HG02885 (cell line): ENCODE data around the gene ACOXL.
"Not testable (repeated sequence)": the region's sequence is repeated elsewhere in the genome, so short reads cannot be mapped to it uniquely, and the experiment has no call there.

Experiments
- ATAC-seq: cut with Tn5 transposase; IDR thresholded peaks from one replicate; pipeline ENCODE4 v1.9.1; 2021; ENCODE audit warnings: mild to moderate bottlenecking; ENCODE audit not compliant: unreplicated experiment, poor library complexity

Gene ACOXL

GRCh38 chr2:111045236-111045635 lies 312.9 kb downstream of the ACOXL start:
- ATAC-seq, result not testable (repeated sequence)

GRCh38 chr2:111045771-111046444 lies 313.5 kb downstream of the ACOXL start:
- no peak for ATAC-seq

GRCh38 chr2:111046670-111047069 lies 314.3 kb downstream of the ACOXL start:
- no peak for ATAC-seq

- no peak for ATAC-seq
Observed at GRCh38 chr2:111048856-111049768, 316.7 kb downstream of the ACOXL start.

DNA sequence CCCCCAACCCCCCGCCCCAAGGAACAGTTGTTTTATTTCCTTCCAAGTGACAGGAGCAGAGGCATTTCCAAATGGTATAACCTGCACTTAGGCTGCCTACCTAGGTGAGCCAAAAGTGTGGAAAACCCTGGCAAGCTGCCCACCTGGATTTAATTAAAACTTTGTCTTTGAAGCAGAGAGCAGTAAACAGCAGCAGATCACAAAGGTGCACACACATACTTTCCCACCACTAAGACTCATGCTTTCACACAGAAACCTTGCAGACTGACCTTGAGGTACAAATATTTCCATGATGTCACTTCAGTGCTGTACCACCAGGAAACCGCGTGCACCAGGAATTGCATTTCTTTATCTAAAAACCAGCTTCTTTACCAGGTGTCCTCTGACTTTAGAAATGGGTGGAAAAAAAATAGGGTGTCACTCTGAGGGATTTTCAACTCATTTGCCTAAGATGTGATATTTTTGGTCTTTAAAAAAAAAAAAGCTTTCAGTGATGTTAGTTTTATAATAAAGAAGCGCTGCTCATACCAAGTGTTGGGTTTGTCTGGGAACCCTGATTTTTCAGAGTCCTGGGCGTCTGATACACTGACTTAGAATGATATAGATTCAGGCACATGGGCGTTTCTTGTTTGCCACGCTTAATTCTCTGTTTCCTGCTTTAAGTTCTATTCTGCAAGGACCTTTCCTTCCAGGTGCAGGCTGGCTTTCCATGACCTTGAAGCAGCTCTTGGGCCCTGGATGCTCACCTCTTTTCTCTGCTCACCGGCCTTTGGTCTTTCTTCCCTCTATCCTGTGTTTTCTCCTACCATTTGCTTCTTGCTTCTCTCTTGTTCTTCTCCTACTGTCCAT lies 317.6 kb downstream of the ACOXL start:
- peak; percentile 64 for ATAC-seq

DNA sequence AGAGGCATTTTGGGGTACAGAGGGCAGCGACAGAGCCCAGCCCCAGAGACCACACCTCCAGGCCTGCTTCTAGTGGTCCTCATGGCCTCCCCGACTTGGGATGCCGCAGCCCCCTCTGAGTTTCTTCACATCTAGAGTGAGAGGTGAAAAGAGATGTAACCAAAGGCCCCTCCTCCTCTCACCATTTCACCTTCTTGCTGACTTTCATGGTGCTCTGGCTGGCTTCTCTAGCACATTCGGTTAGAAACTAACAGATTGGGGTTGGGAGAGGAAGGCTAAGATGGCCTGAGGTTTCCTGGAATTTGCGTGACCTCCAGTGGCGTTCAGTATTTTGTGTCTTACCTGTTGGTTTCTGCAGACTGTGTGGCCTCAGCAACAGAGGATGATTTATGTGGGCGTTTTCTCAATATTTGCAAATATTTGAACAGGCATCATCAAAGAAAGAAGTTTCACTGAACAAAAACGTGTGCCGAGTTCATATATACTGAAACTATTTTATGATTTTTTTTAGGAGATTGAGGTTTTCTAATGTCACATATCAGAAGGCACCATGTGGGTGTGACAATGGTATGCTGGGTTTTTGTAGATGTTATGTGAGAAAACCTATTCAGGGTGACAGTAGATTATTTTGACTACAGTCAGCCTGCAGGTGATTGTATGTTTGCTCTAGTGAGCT lies 318.5 kb downstream of the ACOXL start:
- peak; percentile 39 for ATAC-seq

DNA sequence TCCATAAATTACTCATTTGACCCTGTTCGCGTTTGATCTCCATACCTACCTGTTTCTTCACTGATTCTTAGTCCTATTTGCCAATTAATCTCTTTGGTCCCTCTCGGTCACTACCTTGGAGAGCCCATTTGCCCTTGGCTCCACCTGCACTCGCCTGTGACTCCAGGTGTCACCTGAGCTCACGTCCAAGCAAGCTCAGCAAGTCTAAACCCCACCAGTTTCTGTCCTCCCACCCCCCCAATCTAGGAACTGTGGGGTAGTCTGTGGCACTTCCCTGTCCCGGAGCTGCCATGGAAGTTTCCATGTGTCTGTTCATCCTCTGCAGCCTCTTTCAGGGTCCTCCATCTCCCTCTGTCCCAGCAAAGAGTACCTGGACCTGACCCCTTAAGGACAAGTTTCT lies 320.2 kb downstream of the ACOXL start:
- ATAC-seq, result no peak

DNA sequence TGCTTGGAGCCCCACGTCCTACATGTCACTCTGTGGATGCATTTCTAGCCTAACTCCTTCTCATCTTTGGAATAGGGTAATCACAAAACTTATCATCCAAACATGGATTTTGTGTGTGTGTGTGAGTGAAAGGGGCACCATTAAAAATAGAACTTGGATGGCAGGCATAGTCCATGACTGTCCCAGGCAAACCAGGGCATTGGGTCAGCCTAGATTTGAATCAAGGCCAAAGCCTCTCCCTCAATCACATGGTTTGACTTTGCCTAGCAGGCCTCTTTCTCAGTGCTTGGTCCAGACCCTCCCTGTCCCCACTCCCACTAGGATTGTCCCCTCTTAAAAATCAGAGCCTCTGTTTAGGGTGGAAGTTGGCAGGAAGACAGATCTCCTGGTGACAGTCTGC lies 320.9 kb downstream of the ACOXL start:
- no peak for ATAC-seq

DNA sequence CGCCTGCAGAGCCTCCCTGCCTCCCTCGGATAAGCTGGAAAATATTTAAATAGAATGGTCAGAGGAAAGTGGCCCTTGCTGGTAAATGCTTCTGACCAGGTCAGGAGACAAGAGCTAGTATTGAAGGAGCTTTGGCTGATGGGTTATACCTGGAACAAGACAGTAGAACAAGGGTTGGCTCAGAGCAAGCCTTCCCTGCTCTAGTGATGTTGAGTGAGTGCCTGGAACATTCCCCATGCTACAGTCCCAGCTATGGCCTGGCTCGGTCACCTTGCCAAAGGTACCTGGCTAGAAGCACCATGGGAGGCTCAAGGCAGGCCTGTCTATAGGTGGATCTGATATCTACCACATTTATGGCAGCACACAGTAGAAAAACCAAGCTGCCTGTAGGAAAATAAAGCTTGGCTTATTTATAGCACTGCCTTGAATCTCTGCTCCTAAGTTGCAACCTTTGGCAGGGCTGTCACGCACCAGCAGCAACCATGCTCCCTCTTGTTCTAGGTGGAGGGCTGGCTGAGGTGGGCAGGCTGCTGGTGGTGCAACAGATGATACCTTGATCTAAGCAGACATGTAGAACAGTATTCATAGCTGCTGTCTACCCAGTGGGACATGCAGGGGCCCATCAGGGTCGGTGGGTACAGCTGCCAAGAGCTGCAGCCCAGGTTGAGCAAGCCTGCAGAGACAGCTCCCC lies 321.6 kb downstream of the ACOXL start:
- no peak for ATAC-seq

GRCh38 chr2:111054791-111055691 lies 322.7 kb downstream of the ACOXL start:
- ATAC-seq, result peak; percentile 65

GRCh38 chr2:111055735-111056134 lies 323.4 kb downstream of the ACOXL start:
- ATAC-seq, result no peak

- peak; percentile 44 for ATAC-seq
Observed at GRCh38 chr2:111057045-111057444, 324.7 kb downstream of the ACOXL start.

- no peak for ATAC-seq
Observed at GRCh38 chr2:111057721-111058120, 325.3 kb downstream of the ACOXL start.

DNA sequence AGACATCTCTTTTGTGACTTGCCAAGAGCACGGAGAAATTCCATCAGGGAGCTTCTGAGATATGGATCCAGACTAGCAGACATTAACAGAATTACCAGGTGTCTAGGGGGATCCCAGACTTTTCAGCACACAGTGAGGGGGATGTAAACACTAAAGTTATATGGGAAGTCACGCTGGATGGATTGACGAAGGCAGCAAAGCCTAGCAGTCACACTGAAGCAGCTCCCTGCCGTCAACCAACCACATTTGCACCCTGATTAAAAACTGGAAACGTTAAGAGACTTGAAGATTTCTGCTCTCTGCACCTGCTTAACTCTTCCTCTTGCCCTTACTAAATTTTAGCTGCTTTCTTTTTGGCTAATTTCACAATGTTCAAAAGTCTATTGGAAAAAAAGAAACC lies 325.9 kb downstream of the ACOXL start:
- no peak for ATAC-seq

DNA sequence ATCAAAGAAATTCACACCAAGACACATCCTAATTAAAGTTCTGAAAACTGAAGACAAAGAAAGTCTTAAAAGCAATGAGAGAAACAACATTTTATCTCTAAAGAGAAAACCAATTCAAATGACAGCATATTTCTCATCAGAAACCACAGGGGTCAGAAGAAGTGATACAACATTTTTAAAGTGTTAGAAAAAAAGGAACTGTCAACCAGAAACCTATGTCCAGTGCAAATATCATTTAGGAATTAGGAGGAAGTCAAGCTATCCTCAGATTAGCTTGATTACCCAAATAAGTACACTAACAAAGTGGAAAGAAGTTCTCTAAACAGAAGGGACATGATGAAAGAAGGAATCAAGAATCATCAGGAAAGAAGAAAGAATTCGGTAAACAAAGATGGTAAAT lies 328.8 kb downstream of the ACOXL start:
- ATAC-seq, result no peak

- peak; percentile 69 for ATAC-seq
Observed at GRCh38 chr2:111062417-111062816, 330.0 kb downstream of the ACOXL start.

GRCh38 chr2:111066062-111066593 lies 333.8 kb downstream of the ACOXL start:
- ATAC-seq, result no peak

GRCh38 chr2:111068435-111069058 lies 336.2 kb downstream of the ACOXL start:
- no peak for ATAC-seq
